H9 (cell line): Measurements from ENCODE around the gene OR2AG1. TPM values are rescaled to one million over a fixed set of nuclear protein-coding genes. Genes with fewer than 3 reads are reported as not detected.

Experiments used
- DNase-seq: peaks from one replicate; pipeline ENCODE4 v3.0.0-alpha.2; 2017
- H2AFZ ChIP-seq: one replicate; pipeline ENCODE4 v1.6.1; 2013; ENCODE audit warnings: mild to moderate bottlenecking, low read length, control low read depth, moderate library complexity
- H2AK5ac ChIP-seq: 2 replicates; pipeline ENCODE4 v1.6.1; 2013; ENCODE audit warnings: low read length, control low read depth, mixed read lengths; ENCODE audit not compliant: insufficient read length
- H2BK120ac ChIP-seq: one replicate; pipeline ENCODE4 v1.6.1; 2013; ENCODE audit warnings: low read depth, mild to moderate bottlenecking, low read length, control low read depth, inconsistent platforms; ENCODE audit not compliant: poor library complexity, severe bottlenecking
- H2BK12ac ChIP-seq: 2 replicates; pipeline ENCODE4 v1.6.1; 2013; ENCODE audit warnings: low read length, control low read depth, mixed read lengths, low read depth; ENCODE audit not compliant: insufficient read length
- H2BK15ac ChIP-seq: 2 replicates; pipeline ENCODE4 v1.6.1; 2013; ENCODE audit warnings: low read depth, low read length, control low read depth
- H2BK20ac ChIP-seq: one replicate; pipeline ENCODE4 v1.6.1; 2013; ENCODE audit warnings: low read depth, mild to moderate bottlenecking, low read length, control low read depth, inconsistent platforms; ENCODE audit not compliant: poor library complexity, severe bottlenecking
- H2BK5ac ChIP-seq: 2 replicates; pipeline ENCODE4 v1.6.1; 2013; ENCODE audit warnings: low read length, control low read depth, mixed read lengths; ENCODE audit not compliant: insufficient read length
- H3K14ac ChIP-seq: 2 replicates; pipeline ENCODE4 v1.6.1; 2013; ENCODE audit warnings: low read length, control low read depth; ENCODE audit not compliant: insufficient read depth
- H3K18ac ChIP-seq: 2 replicates; pipeline ENCODE4 v1.6.1; 2013; ENCODE audit warnings: low read depth, mild to moderate bottlenecking, mixed read lengths, low read length, control low read depth; ENCODE audit not compliant: insufficient read length
- H3K23ac ChIP-seq: 2 replicates; pipeline ENCODE4 v1.6.1; 2013; ENCODE audit warnings: low read length, control low read depth, mixed read lengths, low read depth; ENCODE audit not compliant: insufficient read length
- H3K23me2 ChIP-seq: 2 replicates; pipeline ENCODE4 v1.6.1; 2013; ENCODE audit warnings: low read depth, mild to moderate bottlenecking, mixed read lengths, low read length, control low read depth; ENCODE audit not compliant: insufficient read length, poor library complexity, severe bottlenecking
- H3K27ac ChIP-seq: 2 replicates; pipeline ENCODE4 v1.5.1; 2013; ENCODE audit warnings: low read length, control low read depth, mixed read lengths, low read depth; ENCODE audit not compliant: insufficient read length
- H3K27me3 ChIP-seq: 2 replicates; pipeline ENCODE4 v1.6.1; 2013; ENCODE audit warnings: low read length, control low read depth, inconsistent platforms; ENCODE audit not compliant: insufficient read depth
- H3K4ac ChIP-seq: 2 replicates; pipeline ENCODE4 v1.6.1; 2013; ENCODE audit warnings: low read depth, mild to moderate bottlenecking, control low read depth, inconsistent platforms, low read length, moderate library complexity
- H3K4me1 ChIP-seq: 2 replicates; pipeline ENCODE4 v1.6.1; 2013; ENCODE audit warnings: low read length, control low read depth, inconsistent platforms; ENCODE audit not compliant: insufficient read depth
- H3K4me2 ChIP-seq: 2 replicates; pipeline ENCODE4 v1.6.1; 2013; ENCODE audit warnings: low read length, control low read depth, mixed read lengths; ENCODE audit not compliant: insufficient read length, insufficient read depth
- H3K56ac ChIP-seq: 2 replicates; pipeline ENCODE4 v1.6.1; 2013; ENCODE audit warnings: low read depth, mild to moderate bottlenecking, mixed read lengths, low read length, control low read depth; ENCODE audit not compliant: insufficient read length
- H3K79me1 ChIP-seq: 2 replicates; pipeline ENCODE4 v1.6.1; 2013; ENCODE audit warnings: low read depth, mild to moderate bottlenecking, moderate library complexity, low read length, control low read depth, inconsistent platforms; ENCODE audit not compliant: insufficient read depth, poor library complexity, severe bottlenecking
- H3K79me2 ChIP-seq: 2 replicates; pipeline ENCODE4 v1.6.1; 2013; ENCODE audit warnings: low read length, control low read depth, inconsistent platforms; ENCODE audit not compliant: insufficient read depth
- H3K9ac ChIP-seq: 2 replicates; pipeline ENCODE4 v1.6.1; 2013; ENCODE audit warnings: low read length, control low read depth, mixed read lengths; ENCODE audit not compliant: insufficient read length; ENCODE audit errors: extremely low read depth
- H3K9me3 ChIP-seq: one replicate; pipeline ENCODE4 v1.6.1; 2013; ENCODE audit warnings: low read depth, low read length, inconsistent platforms; ENCODE audit not compliant: control insufficient read depth
- H3T11ph ChIP-seq: one replicate; pipeline ENCODE4 v1.6.1; 2013; ENCODE audit warnings: mild to moderate bottlenecking, low read length, control low read depth, inconsistent platforms
- H4K20me1 ChIP-seq: one replicate; pipeline ENCODE4 v1.6.1; 2013; ENCODE audit not compliant: control insufficient read depth, insufficient read length, insufficient read depth
- H4K5ac ChIP-seq: 2 replicates; pipeline ENCODE4 v1.6.1; 2013; ENCODE audit warnings: low read depth, mild to moderate bottlenecking, mixed read lengths, low read length, control low read depth; ENCODE audit not compliant: insufficient read length
- H4K8ac ChIP-seq: replicated peaks from 2 replicates; pipeline ENCODE4 v1.6.1; 2013; ENCODE audit warnings: low read length, control low read depth, mixed read lengths, low read depth; ENCODE audit not compliant: insufficient read length
- H4K91ac ChIP-seq: 2 replicates; pipeline ENCODE4 v1.6.1; 2013; ENCODE audit warnings: low read depth, mild to moderate bottlenecking, moderate library complexity, mixed read lengths, low read length, control low read depth; ENCODE audit not compliant: insufficient read length
- H3K27ac Mint-ChIP-seq, 3 experiments: 2 replicates in 2 of 3; 3 replicates in 1 of 3; pipeline ENCODE4 v1.8.0; 2020 to 2021; ENCODE audit warnings: mixed read lengths in 3 of 3, mild to moderate bottlenecking in 1 of 3, moderate library complexity in 1 of 3
- H3K27me3 Mint-ChIP-seq: 2 replicates; pipeline ENCODE4 v1.8.0; 2021; ENCODE audit warnings: low read depth, mild to moderate bottlenecking, moderate library complexity, mixed read lengths
- H3K36me3 Mint-ChIP-seq, 3 experiments: 2 replicates in 2 of 3; 3 replicates in 1 of 3; pipeline ENCODE4 v1.8.0; 2020 to 2021; ENCODE audit warnings: low read depth in 3 of 3, mixed read lengths in 3 of 3; ENCODE audit not compliant: insufficient read depth in 1 of 3
- H3K4me1 Mint-ChIP-seq, 2 experiments: 2 replicates each; pipeline ENCODE4 v1.8.0; 2020; ENCODE audit warnings: mixed read lengths in 2 of 2
- H3K4me3 Mint-ChIP-seq, 2 experiments: 2 replicates in 1 of 2; 3 replicates in 1 of 2; pipeline ENCODE4 v1.8.0; 2020 to 2021; ENCODE audit warnings: mild to moderate bottlenecking in 2 of 2, mixed read lengths in 2 of 2, moderate library complexity in 1 of 2
- H3K9me3 Mint-ChIP-seq, 2 experiments: 2 replicates in 1 of 2; 3 replicates in 1 of 2; pipeline ENCODE4 v1.8.0; 2020; ENCODE audit warnings: mild to moderate bottlenecking in 2 of 2, mixed read lengths in 2 of 2, moderate library complexity in 1 of 2
- CTCF ChIP-seq: fragments of 200-600 bp; sonication (generic); conservative IDR thresholded peaks from 3 replicates; pipeline ENCODE4 v1.8.0; 2021; ENCODE audit warnings: antibody characterized with exemption, mild to moderate bottlenecking
- total RNA-seq: library from RNA; stranded (reverse); gene quantifications from 2 replicates; pipeline ENCODE4 v1.2.1, GENCODE V29; 2021

The OR2AG1 gene
- total RNA-seq, 1 experiment from 2014 or later = not detected

DNA sequence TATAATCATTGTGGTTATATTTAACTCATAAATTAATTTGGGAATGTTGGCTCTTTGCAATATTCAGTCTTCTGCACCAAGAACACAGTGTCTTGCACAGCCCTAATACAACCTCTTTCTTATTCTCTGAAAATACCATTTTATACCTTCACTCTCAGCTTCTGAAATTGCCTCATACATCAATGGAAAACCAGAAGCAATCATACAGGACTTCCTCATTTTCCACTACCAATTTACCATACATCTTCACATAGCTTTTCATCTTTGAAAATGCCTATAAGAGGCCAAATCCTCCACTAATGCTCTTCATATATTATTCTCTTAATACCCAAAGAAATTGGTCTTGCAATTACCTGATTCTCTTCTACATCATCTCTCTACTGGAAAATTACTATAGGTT, 4.3 kb upstream of the OR2AG1 start:
- Mint-ChIP-seq H3K27ac (no peak overlapping the region), H3K9me3 (no peaks in the 10 kb centered on the region), H3K4me1 (peaks cover 0 to 2% of the 10 kb centered on the region in 2 experiments; a peak in 2 of 4 replicates), H3K36me3 (no peaks in the 10 kb centered on the region), H3K4me3 (no peak overlapping the region), H3K27me3 (no peaks in the 10 kb centered on the region)
- Histone ChIP-seq H3K27ac (no peak overlapping the region), H2BK12ac (no peak overlapping the region), H4K91ac (no peak overlapping the region), H3K18ac (no peak overlapping the region), H2BK5ac (no peak overlapping the region), H3K9ac (no peak overlapping the region), H4K5ac (no peak overlapping the region), H4K20me1 (no peaks in the 10 kb centered on the region), H2BK120ac (no peak overlapping the region), H3T11ph (no peak overlapping the region), H3K9me3 (no peaks in the 10 kb centered on the region), H3K79me1 (no peaks in the 10 kb centered on the region), H2AFZ (no peak overlapping the region), H2BK15ac (no peak overlapping the region), H2BK20ac (no peak overlapping the region), H3K27me3 (no peaks in the 10 kb centered on the region), H3K4me2 (no peak overlapping the region), H3K23me2 (no peaks in the 10 kb centered on the region), H3K23ac (no peak overlapping the region), H3K56ac (no peak overlapping the region), H4K8ac (no peak overlapping the region), H3K79me2 (no peaks in the 10 kb centered on the region), H3K4me1 (no peaks in the 10 kb centered on the region), H3K14ac (no peak overlapping the region), H2AK5ac (no peak overlapping the region), H3K4ac (no peak overlapping the region)
- no peak for DNase-seq
- no peak for TF ChIP-seq CTCF
